ENCODE results near the gene RYR3.

The RYR3 gene

DNA sequence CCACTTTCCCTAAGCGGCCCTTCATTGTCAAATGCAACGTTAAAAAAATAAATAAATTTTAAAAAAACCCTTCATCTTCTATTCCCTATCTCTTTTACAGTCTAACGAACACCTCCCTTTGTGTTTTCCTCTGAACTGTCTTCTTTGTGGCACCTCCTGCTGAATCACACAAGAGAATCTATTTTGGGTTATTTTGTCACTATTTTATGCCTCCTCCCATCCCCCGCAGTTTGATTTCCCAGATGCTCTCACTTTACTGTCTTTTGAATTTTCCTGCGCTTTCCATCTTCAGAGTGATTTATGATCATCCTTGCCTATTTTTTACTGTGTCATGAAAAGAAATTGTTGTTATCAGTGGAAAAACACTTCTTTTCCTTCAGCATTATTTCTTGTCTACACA, 32.5 kb downstream of the RYR3 start:
- Histone ChIP-seq H2BK12ac (ENCODE audit: low read length) (no peak overlapping the region), H3K79me1 (ENCODE audit: low read length) (no peaks in the 10 kb centered on the region), H3K23ac (ENCODE audit: low read length) (no peak overlapping the region), H3K27ac (ENCODE audit: low read depth, low read length) (no peak overlapping the region), H3K4me2 (ENCODE audit: low read length) (no peak overlapping the region), H2AFZ (ENCODE audit: insufficient read depth, low read length, poor library complexity) (no peak overlapping the region), H3K18ac (ENCODE audit: low read length) (no peak overlapping the region), H2BK5ac (ENCODE audit: low read depth, low read length, poor library complexity) (no peak overlapping the region), H4K12ac (ENCODE audit: low read depth, low read length) (no peak overlapping the region), H3K4me1 (ENCODE audit: control insufficient read depth in 1 of 2, insufficient read depth in 2 of 2, low read length in 2 of 2) (no peaks in the 10 kb centered on the region), H3K36me3 (ENCODE audit: control insufficient read depth in 1 of 2, insufficient read depth in 2 of 2, low read length in 2 of 2) (no peaks in the 10 kb centered on the region), H3K9me3 (ENCODE audit: insufficient read depth, low read depth, low read length) (no peaks in the 10 kb centered on the region), H3K14ac (ENCODE audit: low read length) (no peak overlapping the region), H3K4me3 (ENCODE audit: low read depth, low read length) (no peak overlapping the region), H3K4ac (ENCODE audit: low read depth, low read length) (no peak overlapping the region), H4K8ac (ENCODE audit: low read depth, low read length) (no peak overlapping the region), H3K79me2 (ENCODE audit: control insufficient read depth, insufficient read depth, low read length, poor library complexity) (no peaks in the 10 kb centered on the region), H4K91ac (ENCODE audit: low read depth, low read length) (no peak overlapping the region), H2AK5ac (ENCODE audit: low read length) (no peak overlapping the region), H3K27me3 (ENCODE audit: insufficient read depth, low read length) (no peaks in the 10 kb centered on the region), H3K9ac (ENCODE audit: low read length) (no peak overlapping the region), H2BK120ac (ENCODE audit: insufficient read depth, low read length, poor library complexity) (no peak overlapping the region)
- no peak for DNase-seq
- WGBS (ENCODE audit: extremely low coverage, insufficient coverage, insufficient read length) = 100% methylated on average over 3 of the region's 5 CpGs

DNA sequence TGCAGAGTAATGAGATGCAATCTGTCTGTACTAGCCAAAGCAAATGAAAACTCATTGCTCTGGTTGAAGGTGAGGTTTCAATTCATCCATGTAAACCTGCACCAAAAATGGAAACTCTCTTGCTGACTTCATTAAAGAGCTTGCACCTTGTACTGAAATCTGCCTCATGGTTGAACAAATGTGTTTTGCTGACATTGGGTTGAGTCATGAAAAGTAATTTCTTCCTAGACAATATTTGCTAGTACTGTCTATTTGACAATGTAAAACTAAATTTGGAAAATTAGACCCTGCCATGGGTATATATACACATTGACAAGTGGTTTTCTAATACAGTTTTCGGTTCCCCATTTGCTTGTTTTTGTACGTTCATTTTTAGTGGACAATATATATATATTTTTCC, 33.3 kb downstream of the RYR3 start:
- Histone ChIP-seq H3K4me1 (ENCODE audit: control insufficient read depth in 1 of 2, insufficient read depth in 2 of 2, low read length in 2 of 2) (no peaks in the 10 kb centered on the region), H3K27ac (ENCODE audit: low read depth, low read length) (no peak overlapping the region), H3K79me1 (ENCODE audit: low read length) (no peaks in the 10 kb centered on the region), H3K36me3 (ENCODE audit: control insufficient read depth in 1 of 2, insufficient read depth in 2 of 2, low read length in 2 of 2) (no peaks in the 10 kb centered on the region), H4K91ac (ENCODE audit: low read depth, low read length) (no peak overlapping the region), H2AFZ (ENCODE audit: insufficient read depth, low read length, poor library complexity) (no peak overlapping the region), H3K23ac (ENCODE audit: low read length) (no peak overlapping the region), H3K4me2 (ENCODE audit: low read length) (no peak overlapping the region), H4K8ac (ENCODE audit: low read depth, low read length) (no peak overlapping the region), H3K4me3 (ENCODE audit: low read depth, low read length) (no peak overlapping the region), H3K79me2 (ENCODE audit: control insufficient read depth, insufficient read depth, low read length, poor library complexity) (no peaks in the 10 kb centered on the region), H2AK5ac (ENCODE audit: low read length) (no peak overlapping the region), H3K27me3 (ENCODE audit: insufficient read depth, low read length) (no peaks in the 10 kb centered on the region), H2BK12ac (ENCODE audit: low read length) (no peak overlapping the region), H2BK5ac (ENCODE audit: low read depth, low read length, poor library complexity) (no peak overlapping the region), H3K4ac (ENCODE audit: low read depth, low read length) (no peak overlapping the region), H4K12ac (ENCODE audit: low read depth, low read length) (no peak overlapping the region), H3K9ac (ENCODE audit: low read length) (no peak overlapping the region), H3K14ac (ENCODE audit: low read length) (no peak overlapping the region), H3K18ac (ENCODE audit: low read length) (no peak overlapping the region), H3K9me3 (ENCODE audit: insufficient read depth, low read depth, low read length) (no peaks in the 10 kb centered on the region), H2BK120ac (ENCODE audit: insufficient read depth, low read length, poor library complexity) (no peak overlapping the region)
- no peak for DNase-seq
- WGBS (ENCODE audit: extremely low coverage, insufficient coverage, insufficient read length) = no CpG with 5 or more reads among the region's 2 CpGs

DNA sequence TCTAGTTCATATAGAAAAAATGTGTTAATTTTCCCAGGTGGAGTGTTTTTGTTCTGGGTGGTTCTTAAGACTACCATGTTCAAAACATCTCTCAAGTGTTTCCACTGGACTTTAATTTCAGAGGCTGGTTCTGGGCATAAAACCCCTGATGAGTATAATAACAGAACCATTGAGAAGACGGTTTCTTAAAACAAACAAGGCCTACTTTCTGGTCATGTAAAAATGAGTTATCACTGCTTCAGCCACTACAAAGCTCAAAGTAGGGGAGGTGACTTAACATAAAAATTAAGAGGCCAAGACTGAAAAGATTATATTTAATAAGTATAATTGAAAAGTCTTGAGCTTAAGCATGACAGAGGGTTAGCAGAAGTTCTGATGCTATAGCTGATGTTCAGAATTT, 33.8 kb downstream of the RYR3 start:
- H2AFZ ChIP-seq (ENCODE audit: insufficient read depth, low read length, poor library complexity) = no peak overlapping the region
- no peaks in the 10 kb centered on the region for H3K4me1 ChIP-seq (ENCODE audit: control insufficient read depth in 1 of 2, insufficient read depth in 2 of 2, low read length in 2 of 2)
- WGBS (ENCODE audit: extremely low coverage, insufficient coverage, insufficient read length) = no CpG with 5 or more reads among the region's 1 CpG
- H3K9ac ChIP-seq (ENCODE audit: low read length) = no peak overlapping the region
- no peak overlapping the region for H2AK5ac ChIP-seq (ENCODE audit: low read length)
- H3K18ac ChIP-seq (ENCODE audit: low read length) = no peak overlapping the region
- H3K4ac ChIP-seq (ENCODE audit: low read depth, low read length) = no peak overlapping the region
- no peak overlapping the region for H3K14ac ChIP-seq (ENCODE audit: low read length)
- H3K9me3 ChIP-seq (ENCODE audit: insufficient read depth, low read depth, low read length) = no peaks in the 10 kb centered on the region
- H3K27me3 ChIP-seq (ENCODE audit: insufficient read depth, low read length) = no peaks in the 10 kb centered on the region
- H3K4me3 ChIP-seq (ENCODE audit: low read depth, low read length) = no peak overlapping the region
- no peak overlapping the region for H3K23ac ChIP-seq (ENCODE audit: low read length)
- no peak overlapping the region for H2BK12ac ChIP-seq (ENCODE audit: low read length)
- DNase-seq = no peak
- no peak overlapping the region for H3K4me2 ChIP-seq (ENCODE audit: low read length)
- no peak overlapping the region for H4K12ac ChIP-seq (ENCODE audit: low read depth, low read length)
- no peak overlapping the region for H4K91ac ChIP-seq (ENCODE audit: low read depth, low read length)
- H3K79me2 ChIP-seq (ENCODE audit: control insufficient read depth, insufficient read depth, low read length, poor library complexity) = no peaks in the 10 kb centered on the region
- no peak overlapping the region for H4K8ac ChIP-seq (ENCODE audit: low read depth, low read length)
- H2BK120ac ChIP-seq (ENCODE audit: insufficient read depth, low read length, poor library complexity) = no peak overlapping the region
- no peak overlapping the region for H2BK5ac ChIP-seq (ENCODE audit: low read depth, low read length, poor library complexity)
- H3K36me3 ChIP-seq (ENCODE audit: control insufficient read depth in 1 of 2, insufficient read depth in 2 of 2, low read length in 2 of 2) = no peaks in the 10 kb centered on the region
- H3K79me1 ChIP-seq (ENCODE audit: low read length) = no peaks in the 10 kb centered on the region
- no peak overlapping the region for H3K27ac ChIP-seq (ENCODE audit: low read depth, low read length)

DNA sequence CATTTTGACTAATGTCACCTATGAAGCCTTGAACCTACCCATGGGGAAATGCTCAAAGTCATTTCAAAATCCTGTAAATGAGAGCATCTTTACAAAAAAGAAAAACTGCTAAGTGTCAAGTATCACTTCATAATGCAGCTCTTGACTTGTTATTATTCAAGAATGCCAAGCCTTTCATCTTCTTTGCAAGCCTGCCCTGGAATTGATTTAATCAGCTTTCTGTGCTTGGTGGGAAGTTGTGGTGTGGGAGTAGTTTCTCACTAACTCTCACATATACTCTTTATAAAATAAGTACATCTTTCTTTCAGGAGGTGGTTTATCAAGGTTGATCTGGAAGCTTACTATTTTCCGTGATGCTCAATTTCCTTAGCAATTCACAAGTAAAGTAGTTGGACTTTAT, 43.6 kb downstream of the RYR3 start:
- no CpG with 5 or more reads among the region's 1 CpG for WGBS (ENCODE audit: extremely low coverage, insufficient coverage, insufficient read length)
- Histone ChIP-seq H3K27ac (ENCODE audit: low read depth, low read length) (no peak overlapping the region), H2BK12ac (ENCODE audit: low read length) (no peak overlapping the region), H2BK120ac (ENCODE audit: insufficient read depth, low read length, poor library complexity) (no peak overlapping the region), H3K79me1 (ENCODE audit: low read length) (no peaks in the 10 kb centered on the region), H2AK5ac (ENCODE audit: low read length) (no peak overlapping the region), H3K14ac (ENCODE audit: low read length) (no peak overlapping the region), H4K91ac (ENCODE audit: low read depth, low read length) (no peak overlapping the region), H2BK5ac (ENCODE audit: low read depth, low read length, poor library complexity) (no peak overlapping the region), H3K79me2 (ENCODE audit: control insufficient read depth, insufficient read depth, low read length, poor library complexity) (no peaks in the 10 kb centered on the region), H3K23ac (ENCODE audit: low read length) (no peak overlapping the region), H3K4ac (ENCODE audit: low read depth, low read length) (no peak overlapping the region), H3K4me2 (ENCODE audit: low read length) (no peak overlapping the region), H2AFZ (ENCODE audit: insufficient read depth, low read length, poor library complexity) (no peak overlapping the region), H3K36me3 (ENCODE audit: control insufficient read depth in 1 of 2, insufficient read depth in 2 of 2, low read length in 2 of 2) (no peaks in the 10 kb centered on the region), H3K9ac (ENCODE audit: low read length) (no peak overlapping the region), H4K8ac (ENCODE audit: low read depth, low read length) (no peak overlapping the region), H4K12ac (ENCODE audit: low read depth, low read length) (no peak overlapping the region), H3K27me3 (ENCODE audit: insufficient read depth, low read length) (no peaks in the 10 kb centered on the region), H3K4me3 (ENCODE audit: low read depth, low read length) (no peak overlapping the region), H3K4me1 (ENCODE audit: control insufficient read depth in 1 of 2, insufficient read depth in 2 of 2, low read length in 2 of 2) (peaks cover 6 to 7% of the 10 kb centered on the region in 2 experiments), H3K18ac (ENCODE audit: low read length) (no peak overlapping the region), H3K9me3 (ENCODE audit: insufficient read depth, low read depth, low read length) (no peaks in the 10 kb centered on the region)
- no peak for DNase-seq
